SK-N-SH treated with all-trans-retinoic acid at 6 μM for 48 hours (cell line): ENCODE results near the gene MYO7A.

Experiments
- ATAC-seq: fragments of 200-7000 bp; cut with Tn5 transposase; 3 replicates; pipeline ENCODE4 v1.9.1; 2020; ENCODE audit warnings: mild to moderate bottlenecking, moderate library complexity
- ARNTL ChIP-seq: fragments of 450-650 bp; formaldehyde crosslinking; IDR thresholded peaks from 2 replicates; pipeline ENCODE4 v1.5.0; 2020; ENCODE audit warnings: low read depth, mild to moderate bottlenecking, moderate library complexity, borderline replicate concordance
- BACH2 ChIP-seq: fragments of 250-450 bp; sonication (Bioruptor Pico); IDR thresholded peaks from 2 replicates; pipeline ENCODE4 v1.9.0; 2021; ENCODE audit warnings: mild to moderate bottlenecking, borderline replicate concordance
- ESRRG ChIP-seq: fragments of 250-450 bp; sonication (Bioruptor Pico); IDR thresholded peaks from 2 replicates; pipeline ENCODE4 v1.6.1; 2021; ENCODE audit warnings: mild to moderate bottlenecking
- GLIS3 ChIP-seq: fragments of 250-450 bp; sonication (Bioruptor Pico); IDR thresholded peaks from 2 replicates; pipeline ENCODE4 v1.5.0; 2020; ENCODE audit warnings: mild to moderate bottlenecking, moderate library complexity
- OSR1 ChIP-seq: fragments of 250-450 bp; sonication (Bioruptor Pico); IDR thresholded peaks from 2 replicates; pipeline ENCODE4 v1.8.0; 2022; ENCODE audit warnings: moderate library complexity, mild to moderate bottlenecking, inconsistent platforms
- PATZ1 ChIP-seq: fragments of 250-450 bp; sonication (Bioruptor Pico); IDR thresholded peaks from 2 replicates; pipeline ENCODE4 v1.8.0; 2020; ENCODE audit warnings: mild to moderate bottlenecking, moderate library complexity, borderline replicate concordance
- POU6F1 ChIP-seq: fragments of 250-450 bp; sonication (Bioruptor Pico); IDR thresholded peaks from 2 replicates; pipeline ENCODE4 v1.8.0; 2021; ENCODE audit warnings: low read depth, mild to moderate bottlenecking, moderate library complexity, borderline replicate concordance
- PPARA ChIP-seq: fragments of 250-450 bp; sonication (Bioruptor Pico); IDR thresholded peaks from 2 replicates; pipeline ENCODE4 v1.5.0; 2020; ENCODE audit warnings: mild to moderate bottlenecking, borderline replicate concordance
- RARB ChIP-seq: fragments of 250-450 bp; sonication (Bioruptor Pico); IDR thresholded peaks from 2 replicates; pipeline ENCODE4 v1.8.0; 2021; ENCODE audit warnings: mild to moderate bottlenecking, moderate library complexity
- SNAI2 ChIP-seq: fragments of 250-450 bp; sonication (Bioruptor Pico); IDR thresholded peaks from 2 replicates; pipeline ENCODE4 v1.5.0; 2020; ENCODE audit warnings: mild to moderate bottlenecking, moderate library complexity
- TCF4 ChIP-seq: fragments of 250-450 bp; sonication (Bioruptor Pico); IDR thresholded peaks from 2 replicates; pipeline ENCODE4 v1.8.0; 2021; ENCODE audit warnings: mild to moderate bottlenecking, moderate library complexity, borderline replicate concordance
- TOX ChIP-seq: fragments of 250-450 bp; sonication (Bioruptor Pico); IDR thresholded peaks from 2 replicates; pipeline ENCODE4 v1.8.0; 2021; ENCODE audit warnings: mild to moderate bottlenecking, moderate library complexity, borderline replicate concordance
- TSHZ2 ChIP-seq: fragments of 250-450 bp; sonication (Bioruptor Pico); IDR thresholded peaks from 2 replicates; pipeline ENCODE4 v1.5.0; 2020; ENCODE audit warnings: mild to moderate bottlenecking, moderate library complexity
- ZC3H10 ChIP-seq: fragments of 250-450 bp; sonication (Bioruptor Pico); IDR thresholded peaks from 2 replicates; pipeline ENCODE4 v1.5.1; 2021; ENCODE audit warnings: mild to moderate bottlenecking, moderate library complexity
- ZNF565 ChIP-seq: fragments of 450-650 bp; formaldehyde crosslinking; conservative IDR thresholded peaks from 2 replicates; pipeline ENCODE4 v1.5.0; 2020; ENCODE audit warnings: low read depth, mild to moderate bottlenecking, moderate library complexity
- ZNF70 ChIP-seq: fragments of 450-650 bp; formaldehyde crosslinking; IDR thresholded peaks from 2 replicates; pipeline ENCODE4 v1.5.0; 2020; ENCODE audit warnings: mild to moderate bottlenecking, moderate library complexity
- TF ChIP-seq, protein P1 (sequence below): fragments of 250-450 bp; sonication (Bioruptor Pico); IDR thresholded peaks from 2 replicates; pipeline ENCODE4 v1.5.1; 2021; ENCODE audit warnings: mild to moderate bottlenecking, moderate library complexity
- TF ChIP-seq, protein P2 (sequence below): fragments of 250-450 bp; sonication (Bioruptor Pico); IDR thresholded peaks from 2 replicates; pipeline ENCODE4 v1.5.1; 2020; ENCODE audit warnings: low read depth, mild to moderate bottlenecking, moderate library complexity

Gene MYO7A

GRCh38 chr11:77144196-77144856 lies 16.3 kb downstream of the MYO7A start:
- TF ChIP-seq ARNTL (CRISPR knock-in tag) = no peak
- no peak for ATAC-seq

DNA sequence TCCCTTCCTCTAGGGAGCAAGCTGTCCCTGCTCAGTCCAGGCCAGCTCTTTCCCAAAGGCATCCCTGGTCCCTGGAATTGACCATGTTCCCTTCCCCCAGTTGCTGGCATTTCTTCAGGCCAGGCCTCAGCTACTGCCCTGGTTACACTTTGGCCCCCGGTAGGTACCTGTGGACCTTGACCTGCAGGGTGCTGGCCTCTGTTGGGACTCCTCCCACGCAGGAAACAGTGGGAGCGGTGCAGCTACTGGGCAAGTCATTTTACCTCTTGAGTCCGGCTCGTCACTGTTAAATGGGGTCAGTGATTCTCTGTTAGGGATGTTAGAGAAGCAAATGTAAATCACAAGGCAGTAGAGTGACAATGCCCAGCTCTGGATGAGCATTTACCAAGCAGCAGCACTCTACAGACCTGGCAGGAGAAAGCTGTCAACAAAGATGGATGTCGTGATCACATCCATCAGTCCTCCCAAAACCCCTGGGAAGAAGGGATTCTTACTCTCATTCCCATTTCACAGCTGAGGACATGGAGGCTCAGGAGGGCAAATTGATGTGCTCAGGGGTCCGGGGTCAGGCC lies 16.9 kb downstream of the MYO7A start:
- ATAC-seq = no peak
- TF ChIP-seq RARB (CRISPR knock-in tag) = no peak
- TF ChIP-seq PPARA (CRISPR knock-in tag) = no peak
- TF ChIP-seq ZNF565 (CRISPR knock-in tag) = no peak
- no peak for TF ChIP-seq ESRRG (CRISPR knock-in tag)
- no peak for TF ChIP-seq TSHZ2 (CRISPR knock-in tag)
- TF ChIP-seq BACH2 (CRISPR knock-in tag) = no peak
- TF ChIP-seq TCF4 = no peak
- TF ChIP-seq, protein P1, sequence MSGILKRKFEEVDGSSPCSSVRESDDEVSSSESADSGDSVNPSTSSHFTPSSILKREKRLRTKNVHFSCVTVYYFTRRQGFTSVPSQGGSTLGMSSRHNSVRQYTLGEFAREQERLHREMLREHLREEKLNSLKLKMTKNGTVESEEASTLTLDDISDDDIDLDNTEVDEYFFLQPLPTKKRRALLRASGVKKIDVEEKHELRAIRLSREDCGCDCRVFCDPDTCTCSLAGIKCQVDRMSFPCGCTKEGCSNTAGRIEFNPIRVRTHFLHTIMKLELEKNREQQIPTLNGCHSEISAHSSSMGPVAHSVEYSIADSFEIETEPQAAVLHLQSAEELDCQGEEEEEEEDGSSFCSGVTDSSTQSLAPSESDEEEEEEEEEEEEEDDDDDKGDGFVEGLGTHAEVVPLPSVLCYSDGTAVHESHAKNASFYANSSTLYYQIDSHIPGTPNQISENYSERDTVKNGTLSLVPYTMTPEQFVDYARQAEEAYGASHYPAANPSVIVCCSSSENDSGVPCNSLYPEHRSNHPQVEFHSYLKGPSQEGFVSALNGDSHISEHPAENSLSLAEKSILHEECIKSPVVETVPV (CRISPR knock-in tag) = no peak
- TF ChIP-seq ZNF70 (CRISPR knock-in tag) = no peak
- TF ChIP-seq SNAI2 (CRISPR knock-in tag) = no peak
- no peak for TF ChIP-seq OSR1 (CRISPR knock-in tag)
- no peak for TF ChIP-seq TOX (CRISPR knock-in tag)
- no peak for TF ChIP-seq ZC3H10 (CRISPR knock-in tag)
- TF ChIP-seq, protein P2, sequence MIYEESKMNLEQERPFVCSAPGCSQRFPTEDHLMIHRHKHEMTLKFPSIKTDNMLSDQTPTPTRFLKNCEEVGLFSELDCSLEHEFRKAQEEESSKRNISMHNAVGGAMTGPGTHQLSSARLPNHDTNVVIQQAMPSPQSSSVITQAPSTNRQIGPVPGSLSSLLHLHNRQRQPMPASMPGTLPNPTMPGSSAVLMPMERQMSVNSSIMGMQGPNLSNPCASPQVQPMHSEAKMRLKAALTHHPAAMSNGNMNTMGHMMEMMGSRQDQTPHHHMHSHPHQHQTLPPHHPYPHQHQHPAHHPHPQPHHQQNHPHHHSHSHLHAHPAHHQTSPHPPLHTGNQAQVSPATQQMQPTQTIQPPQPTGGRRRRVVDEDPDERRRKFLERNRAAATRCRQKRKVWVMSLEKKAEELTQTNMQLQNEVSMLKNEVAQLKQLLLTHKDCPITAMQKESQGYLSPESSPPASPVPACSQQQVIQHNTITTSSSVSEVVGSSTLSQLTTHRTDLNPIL = no peak
- no peak for TF ChIP-seq GLIS3 (CRISPR knock-in tag)
- TF ChIP-seq PATZ1 (CRISPR knock-in tag) = no peak

- ATAC-seq = no peak
- TF ChIP-seq BACH2 (CRISPR knock-in tag) (no peak), PPARA (CRISPR knock-in tag) (no peak), POU6F1 (CRISPR knock-in tag) (no peak), TSHZ2 (CRISPR knock-in tag) (no peak), OSR1 (CRISPR knock-in tag) (no peak), ZC3H10 (CRISPR knock-in tag) (no peak), ARNTL (CRISPR knock-in tag) (no peak), PATZ1 (CRISPR knock-in tag) (no peak)
- TF ChIP-seq, protein P1 (CRISPR knock-in tag) = no peak
These were observed 18.4 kb downstream of the MYO7A start for GRCh38 chr11:77146261-77147035.
